ENCODE data around the gene ZMYM5. TPM values are rescaled to one million over a fixed set of nuclear protein-coding genes. Genes with fewer than 3 reads are reported as not detected.

The ZMYM5 gene
- total RNA-seq, 1 experiment from 2014 or later, result 12.6 TPM

- H3K4ac ChIP-seq (ENCODE audit: low read depth, low read length), result no peak overlapping the region
- H3K23ac ChIP-seq (ENCODE audit: insufficient read length, low read depth, low read length), result no peak overlapping the region
- no peak overlapping the region for H2BK120ac ChIP-seq (ENCODE audit: low read depth, low read length, poor library complexity, severe bottlenecking)
- Mint-ChIP-seq H3K4me1 (no peaks in the 10 kb centered on the region), H3K4me3 (no peak overlapping the region), H3K9me3 (peaks cover 2 to 3% of the 10 kb centered on the region in 2 experiments; a peak in 2 of 5 replicates), H3K36me3 (ENCODE audit: insufficient read depth in 1 of 3, low read depth in 3 of 3) (peaks cover 1 to 4% (median 4%) of the 10 kb centered on the region in 3 experiments; a peak in 5 of 7 replicates), H3K27me3 (ENCODE audit: low read depth) (no peaks in the 10 kb centered on the region), H3K27ac (no peak overlapping the region)
- WGBS (ENCODE audit: extremely low coverage, insufficient read length, low lambda C conversion rate), result no CpG with 5 or more reads among the region's 4 CpGs
- no peak for DNase-seq
- H4K91ac ChIP-seq (ENCODE audit: insufficient read length, low read depth, low read length), result no peak overlapping the region
- no peak overlapping the region for H2AK5ac ChIP-seq (ENCODE audit: insufficient read length, low read length)
- no peak for TF ChIP-seq CTCF (conservative IDR thresholded peaks at IDR 0.05)
- H3K9ac ChIP-seq (ENCODE audit: extremely low read depth, insufficient read length, low read length), result no peak overlapping the region
- no peaks in the 10 kb centered on the region for H3K79me1 ChIP-seq (ENCODE audit: insufficient read depth, low read depth, low read length, poor library complexity, severe bottlenecking)
- H2BK20ac ChIP-seq (ENCODE audit: low read depth, low read length, poor library complexity, severe bottlenecking), result no peak overlapping the region
- no peak overlapping the region for H3K27ac ChIP-seq (ENCODE audit: insufficient read length, low read depth, low read length)
- no peak overlapping the region for H2AFZ ChIP-seq (ENCODE audit: low read length)
- H3K56ac ChIP-seq (ENCODE audit: insufficient read length, low read depth, low read length), result no peak overlapping the region
- H3K27me3 ChIP-seq (ENCODE audit: insufficient read depth, low read length), result no peaks in the 10 kb centered on the region
- no peaks in the 10 kb centered on the region for H3K23me2 ChIP-seq (ENCODE audit: insufficient read length, low read depth, low read length, poor library complexity, severe bottlenecking)
- H2BK5ac ChIP-seq (ENCODE audit: insufficient read length, low read length), result no peak overlapping the region
- H4K8ac ChIP-seq (replicated peaks; ENCODE audit: insufficient read length, low read depth, low read length), result no peak overlapping the region
- no peaks in the 10 kb centered on the region for H3K4me1 ChIP-seq (ENCODE audit: insufficient read depth, low read length)
- no peak overlapping the region for H3K18ac ChIP-seq (ENCODE audit: insufficient read length, low read depth, low read length)
- no peak overlapping the region for H3T11ph ChIP-seq (ENCODE audit: low read length)
- no peak overlapping the region for H2BK15ac ChIP-seq (ENCODE audit: low read depth, low read length)
- H3K79me2 ChIP-seq (ENCODE audit: insufficient read depth, low read length), result no peaks in the 10 kb centered on the region
- H3K14ac ChIP-seq (ENCODE audit: insufficient read depth, low read length), result no peak overlapping the region
- no peak overlapping the region for H2BK12ac ChIP-seq (ENCODE audit: insufficient read length, low read depth, low read length)
- no peak overlapping the region for H3K4me2 ChIP-seq (ENCODE audit: insufficient read depth, insufficient read length, low read length)
- no peaks in the 10 kb centered on the region for H4K20me1 ChIP-seq (ENCODE audit: control insufficient read depth, insufficient read depth, insufficient read length)
- no peaks in the 10 kb centered on the region for H3K9me3 ChIP-seq (ENCODE audit: control insufficient read depth, low read depth, low read length)
- no peak overlapping the region for H4K5ac ChIP-seq (ENCODE audit: insufficient read length, low read depth, low read length)
Measured at GRCh38 chr13:19810151-19810550, 53.3 kb downstream of the ZMYM5 start.

All from H9 (cell line).